HEK293 (cell line): ENCODE results near the gene GRK7.

Source experiments
- CTCF ChIA-PET: fragments of 350-600 bp; formaldehyde crosslinking; extraction: SDS; loops from one replicate; lab custom pipeline; 2021; ENCODE audit warnings: antibody characterized with exemption; lab: Yijun Ruan, JAX
- POLR2A ChIA-PET: fragments of 300-600 bp; formaldehyde crosslinking; extraction: SDS; loops from one replicate; lab custom pipeline; 2020; ENCODE audit warnings: antibody characterized with exemption, inconsistent platforms; lab: Yijun Ruan, JAX
- H3K27ac ChIP-seq: fragments of 200-500 bp; sonication (Bioruptor generic); 2 replicates; pipeline ENCODE4 v1.5.1; 2014; ENCODE audit warnings: low read depth, low read length, control low read depth, inconsistent platforms; ENCODE audit errors: extremely low read depth
- H3K36me3 ChIP-seq, 2 experiments: fragments of 200-500 bp in 1 of 2; sonication (Bioruptor generic) in 1 of 2; 1 replicate in 1 of 2; 2 replicates in 1 of 2; pipeline ENCODE4 v1.5.1; 2014 to 2017; ENCODE audit warnings: inconsistent platforms in 2 of 2, low read length in 2 of 2; ENCODE audit not compliant: control insufficient read depth in 2 of 2, insufficient read depth in 1 of 2
- H3K4me1 ChIP-seq: fragments of 200-500 bp; sonication (Bioruptor generic); 2 replicates; pipeline ENCODE4 v1.5.1; 2014; ENCODE audit warnings: mild to moderate bottlenecking, low read length, inconsistent platforms; ENCODE audit not compliant: control insufficient read depth, insufficient read depth
- H3K4me3 ChIP-seq: 2 replicates; pipeline ENCODE4 v1.5.1; 2011; ENCODE audit warnings: low read depth, mild to moderate bottlenecking, control low read depth, low read length, moderate library complexity
- H3K9me3 ChIP-seq: fragments of 200-500 bp; sonication (Bioruptor generic); 2 replicates; pipeline ENCODE4 v1.5.1; 2014; ENCODE audit warnings: low read depth, low read length, inconsistent platforms; ENCODE audit not compliant: control insufficient read depth, insufficient read depth
- GLI4 ChIP-seq: fragments of 450-650 bp; formaldehyde crosslinking; IDR thresholded peaks from 2 replicates; pipeline ENCODE4 v1.5.1; 2016; ENCODE audit warnings: missing biosample characterization, missing genetic modification characterization
- REPIN1 ChIP-seq: fragments of 450-650 bp; formaldehyde crosslinking; IDR thresholded peaks from 2 replicates; pipeline ENCODE4 v1.5.1; 2017; ENCODE audit warnings: missing biosample characterization, missing genetic modification characterization, low read depth
- ZFHX2 ChIP-seq: fragments of 450-650 bp; formaldehyde crosslinking; conservative IDR thresholded peaks from 2 replicates; pipeline ENCODE4 v1.5.1; 2016; ENCODE audit warnings: missing biosample characterization, missing genetic modification characterization
- ZNF138 ChIP-seq: fragments of 450-650 bp; formaldehyde crosslinking; IDR thresholded peaks from 2 replicates; pipeline ENCODE4 v1.5.1; 2016; ENCODE audit warnings: missing biosample characterization, missing genetic modification characterization, borderline replicate concordance
- ZNF175 ChIP-seq: fragments of 450-650 bp; formaldehyde crosslinking; IDR thresholded peaks from 2 replicates; pipeline ENCODE4 v1.5.1; 2016; ENCODE audit warnings: missing biosample characterization, missing genetic modification characterization
- ZNF214 ChIP-seq: fragments of 450-650 bp; formaldehyde crosslinking; IDR thresholded peaks from 2 replicates; pipeline ENCODE4 v1.5.1; 2017; ENCODE audit warnings: missing biosample characterization, mild to moderate bottlenecking, missing genetic modification characterization, borderline replicate concordance
- ZNF23 ChIP-seq: fragments of 450-650 bp; formaldehyde crosslinking; IDR thresholded peaks from 2 replicates; pipeline ENCODE4 v1.5.1; 2016; ENCODE audit warnings: missing biosample characterization, missing genetic modification characterization, borderline replicate concordance
- ZNF426 ChIP-seq: fragments of 450-650 bp; formaldehyde crosslinking; IDR thresholded peaks from 2 replicates; pipeline ENCODE4 v1.5.1; 2017; ENCODE audit warnings: missing biosample characterization, missing genetic modification characterization, mild to moderate bottlenecking, inconsistent platforms, moderate library complexity
- ZNF514 ChIP-seq: fragments of 450-650 bp; formaldehyde crosslinking; IDR thresholded peaks from 2 replicates; pipeline ENCODE4 v1.5.1; 2016; ENCODE audit warnings: missing biosample characterization, missing genetic modification characterization
- ZNF585B ChIP-seq: fragments of 450-650 bp; formaldehyde crosslinking; IDR thresholded peaks from 2 replicates; pipeline ENCODE4 v1.5.1; 2016; ENCODE audit warnings: missing biosample characterization, missing genetic modification characterization
- ZNF629 ChIP-seq: fragments of 450-650 bp; formaldehyde crosslinking; IDR thresholded peaks from 2 replicates; pipeline ENCODE4 v1.5.1; 2017; ENCODE audit warnings: missing biosample characterization, missing genetic modification characterization
- ZNF670 ChIP-seq: fragments of 450-650 bp; formaldehyde crosslinking; IDR thresholded peaks from 2 replicates; pipeline ENCODE4 v1.5.1; 2016; ENCODE audit warnings: missing biosample characterization, missing genetic modification characterization, low read depth
- ZNF768 ChIP-seq: fragments of 450-650 bp; formaldehyde crosslinking; IDR thresholded peaks from 2 replicates; pipeline ENCODE4 v1.5.1; 2018; ENCODE audit warnings: missing biosample characterization, mild to moderate bottlenecking, missing genetic modification characterization
- TF ChIP-seq, protein P1 (sequence below): IDR thresholded peaks from 2 replicates; pipeline ENCODE4 v1.6.1; 2011; ENCODE audit warnings: mild to moderate bottlenecking, low read depth, low read length, borderline replicate concordance
- TF ChIP-seq, protein P2 (sequence below): fragments of 450-650 bp; IDR thresholded peaks from 2 replicates; pipeline ENCODE4 v1.5.1; 2018; ENCODE audit warnings: missing biosample characterization, mild to moderate bottlenecking, missing genetic modification characterization
- TF ChIP-seq, protein P3 (sequence below): fragments of 450-650 bp; formaldehyde crosslinking; IDR thresholded peaks from 2 replicates; pipeline ENCODE4 v1.5.1; 2016; ENCODE audit warnings: missing biosample characterization, missing genetic modification characterization
- TF ChIP-seq, protein P4 (sequence below): fragments of 450-650 bp; formaldehyde crosslinking; IDR thresholded peaks from 2 replicates; pipeline ENCODE4 v1.5.1; 2016; ENCODE audit warnings: missing biosample characterization, missing genetic modification characterization, borderline replicate concordance
- TF ChIP-seq, protein P5 (sequence below): fragments of 450-650 bp; formaldehyde crosslinking; IDR thresholded peaks from 2 replicates; pipeline ENCODE4 v1.5.1; 2016; ENCODE audit warnings: missing biosample characterization, missing genetic modification characterization, low read depth

Gene GRK7

DNA sequence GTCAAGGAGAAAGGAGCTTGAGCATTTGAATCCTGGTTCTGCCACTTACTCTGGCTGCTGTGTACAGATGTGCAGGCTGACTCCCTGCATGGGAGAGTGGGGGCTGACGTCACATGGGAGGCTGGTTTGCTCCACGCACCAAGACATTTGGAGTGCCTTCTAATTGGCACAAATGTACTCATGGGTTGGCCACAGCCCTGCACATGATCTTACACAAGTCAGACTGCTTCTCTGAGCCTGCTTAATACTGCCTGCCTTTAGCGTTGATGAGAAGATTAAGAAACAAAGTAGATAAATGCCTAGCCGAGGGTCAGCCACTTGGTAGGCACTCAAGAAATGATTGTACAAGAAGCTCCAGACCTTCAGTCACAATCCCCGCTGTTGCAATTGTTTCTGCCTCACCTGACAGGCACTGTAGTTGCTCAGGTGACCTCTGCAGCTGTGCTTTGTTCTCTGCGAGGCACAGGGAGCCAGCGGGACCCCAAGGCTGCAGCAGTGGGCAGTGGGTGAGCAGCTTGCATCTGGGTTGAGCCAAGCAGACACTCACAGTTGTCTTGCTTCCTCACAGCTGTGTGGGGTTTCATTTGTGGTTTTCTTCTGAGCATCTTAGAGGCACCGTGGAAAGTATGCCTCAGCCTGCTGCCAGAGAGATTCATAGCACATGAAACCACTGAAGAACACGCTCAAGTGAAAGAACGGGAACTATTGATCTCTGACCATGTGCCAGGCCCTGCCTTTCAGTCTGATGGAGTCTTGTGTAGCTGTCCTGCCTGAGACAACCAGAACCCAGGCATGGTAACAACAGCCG lies 33.1 kb downstream of the GRK7 start:
- no peak overlapping the region for H3K4me3 ChIP-seq
- H3K36me3 ChIP-seq, result no peaks in the 10 kb centered on the region
- no peaks in the 10 kb centered on the region for H3K9me3 ChIP-seq
- H3K4me1 ChIP-seq, result no peaks in the 10 kb centered on the region
- ChIA-PET CTCF (no interaction called here), POLR2A (no interaction called here)
- TF ChIP-seq GLI4 (no peak), ZNF138 (no peak), ZNF768 (tag by site-specific recombination) (no peak), ZNF585B (tag by site-specific recombination) (no peak), ZFHX2 (tag by site-specific recombination) (no peak), ZNF23 (tag by site-specific recombination) (no peak), ZNF175 (no peak), ZNF426 (tag by site-specific recombination) (no peak), REPIN1 (tag by site-specific recombination) (no peak), ZNF670 (tag by site-specific recombination) (no peak), ZNF629 (no peak), ZNF514 (tag by site-specific recombination) (no peak), ZNF214 (no peak)
- TF ChIP-seq, protein P1, sequence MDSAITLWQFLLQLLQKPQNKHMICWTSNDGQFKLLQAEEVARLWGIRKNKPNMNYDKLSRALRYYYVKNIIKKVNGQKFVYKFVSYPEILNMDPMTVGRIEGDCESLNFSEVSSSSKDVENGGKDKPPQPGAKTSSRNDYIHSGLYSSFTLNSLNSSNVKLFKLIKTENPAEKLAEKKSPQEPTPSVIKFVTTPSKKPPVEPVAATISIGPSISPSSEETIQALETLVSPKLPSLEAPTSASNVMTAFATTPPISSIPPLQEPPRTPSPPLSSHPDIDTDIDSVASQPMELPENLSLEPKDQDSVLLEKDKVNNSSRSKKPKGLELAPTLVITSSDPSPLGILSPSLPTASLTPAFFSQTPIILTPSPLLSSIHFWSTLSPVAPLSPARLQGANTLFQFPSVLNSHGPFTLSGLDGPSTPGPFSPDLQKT, result no peak
- TF ChIP-seq, protein P2, sequence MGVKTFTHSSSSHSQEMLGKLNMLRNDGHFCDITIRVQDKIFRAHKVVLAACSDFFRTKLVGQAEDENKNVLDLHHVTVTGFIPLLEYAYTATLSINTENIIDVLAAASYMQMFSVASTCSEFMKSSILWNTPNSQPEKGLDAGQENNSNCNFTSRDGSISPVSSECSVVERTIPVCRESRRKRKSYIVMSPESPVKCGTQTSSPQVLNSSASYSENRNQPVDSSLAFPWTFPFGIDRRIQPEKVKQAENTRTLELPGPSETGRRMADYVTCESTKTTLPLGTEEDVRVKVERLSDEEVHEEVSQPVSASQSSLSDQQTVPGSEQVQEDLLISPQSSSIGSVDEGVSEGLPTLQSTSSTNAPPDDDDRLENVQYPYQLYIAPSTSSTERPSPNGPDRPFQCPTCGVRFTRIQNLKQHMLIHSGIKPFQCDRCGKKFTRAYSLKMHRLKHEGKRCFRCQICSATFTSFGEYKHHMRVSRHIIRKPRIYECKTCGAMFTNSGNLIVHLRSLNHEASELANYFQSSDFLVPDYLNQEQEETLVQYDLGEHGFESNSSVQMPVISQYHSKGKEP (tag by site-specific recombination), result no peak
- TF ChIP-seq, protein P3, sequence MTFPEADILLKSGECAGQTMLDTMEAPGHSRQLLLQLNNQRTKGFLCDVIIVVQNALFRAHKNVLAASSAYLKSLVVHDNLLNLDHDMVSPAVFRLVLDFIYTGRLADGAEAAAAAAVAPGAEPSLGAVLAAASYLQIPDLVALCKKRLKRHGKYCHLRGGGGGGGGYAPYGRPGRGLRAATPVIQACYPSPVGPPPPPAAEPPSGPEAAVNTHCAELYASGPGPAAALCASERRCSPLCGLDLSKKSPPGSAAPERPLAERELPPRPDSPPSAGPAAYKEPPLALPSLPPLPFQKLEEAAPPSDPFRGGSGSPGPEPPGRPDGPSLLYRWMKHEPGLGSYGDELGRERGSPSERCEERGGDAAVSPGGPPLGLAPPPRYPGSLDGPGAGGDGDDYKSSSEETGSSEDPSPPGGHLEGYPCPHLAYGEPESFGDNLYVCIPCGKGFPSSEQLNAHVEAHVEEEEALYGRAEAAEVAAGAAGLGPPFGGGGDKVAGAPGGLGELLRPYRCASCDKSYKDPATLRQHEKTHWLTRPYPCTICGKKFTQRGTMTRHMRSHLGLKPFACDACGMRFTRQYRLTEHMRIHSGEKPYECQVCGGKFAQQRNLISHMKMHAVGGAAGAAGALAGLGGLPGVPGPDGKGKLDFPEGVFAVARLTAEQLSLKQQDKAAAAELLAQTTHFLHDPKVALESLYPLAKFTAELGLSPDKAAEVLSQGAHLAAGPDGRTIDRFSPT (tag by site-specific recombination), result no peak
- TF ChIP-seq, protein P4, sequence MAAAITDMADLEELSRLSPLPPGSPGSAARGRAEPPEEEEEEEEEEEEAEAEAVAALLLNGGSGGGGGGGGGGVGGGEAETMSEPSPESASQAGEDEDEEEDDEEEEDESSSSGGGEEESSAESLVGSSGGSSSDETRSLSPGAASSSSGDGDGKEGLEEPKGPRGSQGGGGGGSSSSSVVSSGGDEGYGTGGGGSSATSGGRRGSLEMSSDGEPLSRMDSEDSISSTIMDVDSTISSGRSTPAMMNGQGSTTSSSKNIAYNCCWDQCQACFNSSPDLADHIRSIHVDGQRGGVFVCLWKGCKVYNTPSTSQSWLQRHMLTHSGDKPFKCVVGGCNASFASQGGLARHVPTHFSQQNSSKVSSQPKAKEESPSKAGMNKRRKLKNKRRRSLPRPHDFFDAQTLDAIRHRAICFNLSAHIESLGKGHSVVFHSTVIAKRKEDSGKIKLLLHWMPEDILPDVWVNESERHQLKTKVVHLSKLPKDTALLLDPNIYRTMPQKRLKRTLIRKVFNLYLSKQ, result no peak
- TF ChIP-seq, protein P5, sequence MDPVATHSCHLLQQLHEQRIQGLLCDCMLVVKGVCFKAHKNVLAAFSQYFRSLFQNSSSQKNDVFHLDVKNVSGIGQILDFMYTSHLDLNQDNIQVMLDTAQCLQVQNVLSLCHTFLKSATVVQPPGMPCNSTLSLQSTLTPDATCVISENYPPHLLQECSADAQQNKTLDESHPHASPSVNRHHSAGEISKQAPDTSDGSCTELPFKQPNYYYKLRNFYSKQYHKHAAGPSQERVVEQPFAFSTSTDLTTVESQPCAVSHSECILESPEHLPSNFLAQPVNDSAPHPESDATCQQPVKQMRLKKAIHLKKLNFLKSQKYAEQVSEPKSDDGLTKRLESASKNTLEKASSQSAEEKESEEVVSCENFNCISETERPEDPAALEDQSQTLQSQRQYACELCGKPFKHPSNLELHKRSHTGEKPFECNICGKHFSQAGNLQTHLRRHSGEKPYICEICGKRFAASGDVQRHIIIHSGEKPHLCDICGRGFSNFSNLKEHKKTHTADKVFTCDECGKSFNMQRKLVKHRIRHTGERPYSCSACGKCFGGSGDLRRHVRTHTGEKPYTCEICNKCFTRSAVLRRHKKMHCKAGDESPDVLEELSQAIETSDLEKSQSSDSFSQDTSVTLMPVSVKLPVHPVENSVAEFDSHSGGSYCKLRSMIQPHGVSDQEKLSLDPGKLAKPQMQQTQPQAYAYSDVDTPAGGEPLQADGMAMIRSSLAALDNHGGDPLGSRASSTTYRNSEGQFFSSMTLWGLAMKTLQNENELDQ (tag by site-specific recombination), result no peak
- no peak overlapping the region for H3K27ac ChIP-seq
